Esophagus muscularis mucosa (tissue), 4 donors: ENCODE data around the gene SELENOO. TPM values are rescaled to one million over a fixed set of nuclear protein-coding genes. Genes with fewer than 3 reads are reported as not detected.

Experiments used
- DNase-seq: peaks from one replicate; pipeline ENCODE4 v3.0.0-alpha.2; 2017; ENCODE audit errors: extremely low spot score
- H3K27ac ChIP-seq, 4 donors: fragments of 200-600 bp; sonication (generic); replicated peaks in 1 of 4; 1 replicate in 3 of 4; 2 replicates in 1 of 4; pipeline ENCODE4 v1.5.1; 2016 to 2019; ENCODE audit warnings: mild to moderate bottlenecking in 1 of 4
- H3K27me3 ChIP-seq, 4 donors: fragments of 200-600 bp; sonication (generic); one replicate each; pipeline versions ENCODE4 v1.5.1 to v1.6.0; 2016 to 2019
- H3K36me3 ChIP-seq, 4 donors: fragments of 200-600 bp; sonication (generic); one replicate each; pipeline ENCODE4 v1.5.1; 2016 to 2019
- H3K4me1 ChIP-seq, 4 donors: fragments of 200-600 bp; sonication (generic); one replicate each; pipeline ENCODE4 v1.5.1; 2016 to 2019
- H3K4me3 ChIP-seq, 4 donors: fragments of 200-600 bp; sonication (generic); 1 replicate in 2 of 4; 2 replicates in 2 of 4; pipeline ENCODE4 v1.5.1; 2016 to 2019; ENCODE audit warnings: mild to moderate bottlenecking in 4 of 4, moderate library complexity in 1 of 4
- H3K9me3 ChIP-seq, 4 donors: fragments of 200-600 bp; sonication (generic); 1 replicate in 3 of 4; 2 replicates in 1 of 4; pipeline ENCODE4 v1.5.1; 2016 to 2019
- CTCF ChIP-seq, 3 experiments: fragments of 200-600 bp in 2 of 3; fragments of 450-650 bp in 1 of 3; sonication (generic) in 2 of 3; IDR thresholded peaks; one replicate each; pipeline ENCODE4 v1.5.1; 2017 to 2019; ENCODE audit warnings: antibody characterized with exemption in 3 of 3, mild to moderate bottlenecking in 2 of 3, moderate library complexity in 1 of 3
- EP300 ChIP-seq: sonication (generic); formaldehyde crosslinking; IDR thresholded peaks from one replicate; pipeline ENCODE4 v1.6.1; 2017; ENCODE audit warnings: antibody characterized with exemption
- POLR2A ChIP-seq: fragments of 450-650 bp; IDR thresholded peaks from one replicate; pipeline ENCODE4 v1.6.1; 2017; ENCODE audit warnings: antibody characterized with exemption, moderate library complexity, mild to moderate bottlenecking, low read depth
- POLR2AphosphoS5 ChIP-seq, 2 donors: sonication (generic); formaldehyde crosslinking; IDR thresholded peaks; one replicate each; pipeline ENCODE4 v1.6.1; 2017; ENCODE audit warnings: antibody characterized with exemption in 2 of 2
- WGBS: methylation state at CpG from one replicate; pipeline ENCODE4 v1.1.5; 2018; 5-methylcytosine and 5-hydroxymethylcytosine counted together
- intact Hi-C: fragments of 100-400 bp; cut with DNase I; formaldehyde crosslinking; loops from one replicate; pipeline ENCODE4 v1.15.1; 2023
- total RNA-seq, 4 donors: library from RNA; depleted of rRNA; stranded (reverse); fragments of >200 nt; gene quantifications; one replicate each; pipeline versions ENCODE4 v1.1.0 to v1.2.1, GENCODE V29; 2016

Gene SELENOO
- total RNA-seq, 4 donors from 2014 or later = 22.4 to 41.0 (median 23.0) TPM

DNA sequence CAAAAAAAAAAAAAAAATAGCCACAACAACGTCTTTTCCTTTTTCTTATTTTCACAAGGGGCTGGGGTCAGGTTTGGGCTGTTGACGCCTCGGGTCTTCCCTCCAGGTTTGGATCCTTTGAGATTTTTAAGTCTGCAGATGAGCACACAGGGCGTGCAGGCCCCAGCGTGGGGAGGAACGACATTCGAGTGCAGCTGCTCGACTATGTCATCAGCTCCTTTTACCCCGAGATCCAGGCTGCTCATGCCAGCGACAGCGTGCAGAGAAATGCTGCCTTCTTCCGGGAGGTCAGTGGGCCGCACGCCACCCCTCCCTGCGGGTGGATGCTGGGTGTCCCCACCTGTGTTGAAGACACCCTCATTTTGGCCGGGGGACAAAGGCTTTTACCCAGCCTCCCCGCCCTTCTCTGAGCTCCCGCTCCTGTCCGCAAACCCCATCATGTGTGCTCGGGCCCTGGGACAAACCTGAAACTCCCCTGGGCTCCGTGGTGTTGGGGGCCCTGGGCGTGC lies 7.7 kb downstream of the SELENOO start:
- DNase-seq = no peak

GRCh38 chr22:50208939-50209892 lies 8.4 kb downstream of the SELENOO start:
- no peak for DNase-seq
- 79% methylated on average over 21 of the region's 31 CpGs for WGBS

More for the DNA sequence above, 7.7 kb downstream of the SELENOO start:
- H3K27me3 ChIP-seq = no peaks in the 10 kb centered on the region
- no peak for TF ChIP-seq POLR2AphosphoS5 (IDR thresholded peaks at IDR 0.05)
- no peak for TF ChIP-seq CTCF (IDR thresholded peaks at IDR 0.05)
- no peak for TF ChIP-seq POLR2A
- TF ChIP-seq EP300 = no peak
- H3K4me1 ChIP-seq = peaks cover 17 to 50% (median 35%) of the 10 kb centered on the region in 4 donors
- peaks cover 19 to 76% (median 74%) of the 10 kb centered on the region in 4 donors for H3K36me3 ChIP-seq
- intact Hi-C loops = loop anchor here (2.0 kb wide), 1 partner anchor 60 kb away; no protein-coding TSS in a partner anchor
- 85% methylated on average over 22 of the region's 22 CpGs for WGBS
- H3K27ac ChIP-seq = no peak overlapping the region
- no peak overlapping the region for H3K4me3 ChIP-seq
- no peaks in the 10 kb centered on the region for H3K9me3 ChIP-seq

GRCh38 chr22:50209893-50210292 lies 9.1 kb downstream of the SELENOO start:
- peaks cover 17 to 53% (median 37%) of the 10 kb centered on the region in 4 donors for H3K4me1 ChIP-seq
- H3K27me3 ChIP-seq = no peaks in the 10 kb centered on the region
- H3K36me3 ChIP-seq = peaks cover 19 to 90% (median 84%) of the 10 kb centered on the region in 4 donors
- intact Hi-C loops = loop anchor here (2.0 kb wide), 1 partner anchor 61 kb away; no protein-coding TSS in a partner anchor
- TF ChIP-seq CTCF (IDR thresholded peaks at IDR 0.05) (peak; percentile 77 to 89 (median 77)), POLR2AphosphoS5 (IDR thresholded peaks at IDR 0.05) (no peak)
- 55% methylated on average over 18 of the region's 20 CpGs for WGBS
- DNase-seq = no peak
- no peak overlapping the region for H3K27ac ChIP-seq
- no peak overlapping the region for H3K4me3 ChIP-seq
- H3K9me3 ChIP-seq = no peaks in the 10 kb centered on the region

More at GRCh38 chr22:50208939-50209892, 8.4 kb downstream of the SELENOO start:
- no peak for TF ChIP-seq POLR2A
- TF ChIP-seq EP300 = no peak
- TF ChIP-seq CTCF (IDR thresholded peaks at IDR 0.05) = no peak
- no peak for TF ChIP-seq POLR2AphosphoS5 (IDR thresholded peaks at IDR 0.05)
- intact Hi-C loops = loop anchor here (2.0 kb wide), 1 partner anchor 60 kb away; no protein-coding TSS in a partner anchor
- Histone ChIP-seq H3K4me1 (peaks cover 17 to 56% (median 37%) of the 10 kb centered on the region in 4 donors), H3K9me3 (no peaks in the 10 kb centered on the region), H3K36me3 (peaks cover 19 to 83% (median 77%) of the 10 kb centered on the region in 4 donors), H3K4me3 (no peak overlapping the region), H3K27me3 (no peaks in the 10 kb centered on the region), H3K27ac (no peak overlapping the region)

DNA sequence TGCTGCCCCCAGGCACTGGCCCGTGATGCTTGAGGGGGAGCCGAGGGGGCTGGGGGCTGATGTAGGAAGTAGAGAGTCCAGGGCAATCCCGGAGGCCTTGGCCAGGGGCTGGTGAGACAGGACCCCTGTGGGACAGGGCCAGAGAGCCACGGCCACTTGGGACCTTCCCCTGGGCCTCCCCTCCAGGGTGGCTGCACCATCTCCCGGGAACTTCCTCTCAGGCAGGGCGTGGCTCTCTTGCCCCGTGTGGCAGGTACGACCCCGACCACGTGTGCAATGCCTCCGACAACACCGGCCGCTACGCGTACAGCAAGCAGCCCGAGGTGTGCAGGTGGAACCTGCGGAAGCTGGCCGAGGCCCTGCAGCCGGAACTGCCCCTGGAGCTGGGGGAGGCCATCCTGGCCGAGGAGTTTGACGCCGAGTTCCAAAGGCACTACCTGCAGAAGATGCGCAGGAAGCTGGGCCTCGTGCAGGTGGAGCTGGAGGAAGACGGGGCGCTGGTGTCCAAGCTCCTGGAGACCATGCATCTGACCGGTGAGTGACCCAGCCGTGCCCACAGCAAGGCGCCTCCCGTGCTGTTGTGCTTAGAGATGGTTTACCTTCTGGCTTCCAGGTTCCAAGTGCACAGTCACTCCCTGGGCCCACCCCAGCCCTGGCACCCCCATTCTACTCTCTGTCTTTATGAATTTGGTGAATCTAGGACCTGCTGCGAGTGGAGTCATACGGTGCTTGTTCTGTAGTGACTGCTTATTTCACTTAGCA lies 9.7 kb downstream of the SELENOO start:
- 88% methylated on average over 17 of the region's 32 CpGs for WGBS
- Histone ChIP-seq H3K4me3 (no peak overlapping the region), H3K27me3 (no peaks in the 10 kb centered on the region), H3K36me3 (peaks cover 19 to 96% (median 87%) of the 10 kb centered on the region in 4 donors), H3K9me3 (no peaks in the 10 kb centered on the region), H3K27ac (no peak overlapping the region), H3K4me1 (peaks cover 17 to 47% (median 32%) of the 10 kb centered on the region in 4 donors)
- no peak for DNase-seq
- TF ChIP-seq POLR2AphosphoS5 (IDR thresholded peaks at IDR 0.05) (no peak), EP300 (no peak), POLR2A (no peak), CTCF (IDR thresholded peaks at IDR 0.05) (no peak)
- intact Hi-C loops = no loop called here
